ENCODE results near the gene HMGA1. TPM values are rescaled to one million over a fixed set of nuclear protein-coding genes. Genes with fewer than 3 reads are reported as not detected.

Gene HMGA1
- total and polyA plus RNA-seq, 2 of the 13 experiments (the other 11 are each of a cell fraction or from before 2014, with no cell fraction given), result 117 to 145 TPM

DNA sequence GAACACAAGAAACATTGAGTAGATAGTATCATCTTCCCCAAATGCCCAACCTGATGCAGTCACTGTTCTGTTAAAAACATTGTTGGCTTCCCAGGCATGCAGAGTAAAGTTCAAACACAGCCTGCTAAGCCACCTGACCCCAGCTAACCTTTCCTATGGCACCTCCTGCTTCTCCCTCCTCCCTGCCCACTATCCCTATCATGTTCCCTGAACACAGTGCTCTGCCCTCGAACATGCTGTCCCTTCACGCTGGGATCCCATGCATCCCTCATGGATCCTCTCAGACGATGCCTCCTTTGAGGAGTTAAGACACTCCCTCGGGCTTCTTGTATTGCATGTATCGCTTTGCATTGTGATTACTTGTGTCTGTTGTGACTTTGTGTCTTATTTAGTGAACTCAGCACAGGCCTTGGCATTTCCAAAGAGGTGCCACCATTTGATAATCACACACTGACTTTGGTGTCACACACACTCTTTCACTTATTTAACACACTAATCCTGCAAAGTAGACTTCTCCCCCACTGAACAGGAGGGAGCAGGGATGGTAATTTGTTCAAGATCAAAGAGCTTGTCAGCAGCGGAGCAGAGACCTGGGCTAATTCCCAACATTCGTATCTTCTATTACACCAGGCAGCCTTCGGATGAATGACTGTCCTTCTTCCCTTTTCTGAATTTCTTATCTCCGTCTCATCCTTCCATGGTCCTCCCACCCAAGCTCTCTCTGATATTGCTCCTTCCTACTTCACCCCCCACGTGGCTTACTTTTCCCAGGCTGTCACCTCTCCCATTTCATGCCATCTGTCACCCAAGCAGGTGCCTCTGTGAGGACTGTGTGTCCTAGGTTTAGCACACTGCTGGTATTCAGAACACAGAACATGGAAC, 40.4 kb downstream of the HMGA1 start (continued):
- TF ChIP-seq, protein P1, sequence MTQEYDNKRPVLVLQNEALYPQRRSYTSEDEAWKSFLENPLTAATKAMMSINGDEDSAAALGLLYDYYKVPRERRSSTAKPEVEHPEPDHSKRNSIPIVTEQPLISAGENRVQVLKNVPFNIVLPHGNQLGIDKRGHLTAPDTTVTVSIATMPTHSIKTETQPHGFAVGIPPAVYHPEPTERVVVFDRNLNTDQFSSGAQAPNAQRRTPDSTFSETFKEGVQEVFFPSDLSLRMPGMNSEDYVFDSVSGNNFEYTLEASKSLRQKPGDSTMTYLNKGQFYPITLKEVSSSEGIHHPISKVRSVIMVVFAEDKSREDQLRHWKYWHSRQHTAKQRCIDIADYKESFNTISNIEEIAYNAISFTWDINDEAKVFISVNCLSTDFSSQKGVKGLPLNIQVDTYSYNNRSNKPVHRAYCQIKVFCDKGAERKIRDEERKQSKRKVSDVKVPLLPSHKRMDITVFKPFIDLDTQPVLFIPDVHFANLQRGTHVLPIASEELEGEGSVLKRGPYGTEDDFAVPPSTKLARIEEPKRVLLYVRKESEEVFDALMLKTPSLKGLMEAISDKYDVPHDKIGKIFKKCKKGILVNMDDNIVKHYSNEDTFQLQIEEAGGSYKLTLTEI (CRISPR knock-in tag; conservative IDR thresholded peaks at IDR 0.05), result no peak
- no peak for TF ChIP-seq CENPT (CRISPR knock-in tag; IDR thresholded peaks at IDR 0.05; ENCODE audit: low read depth)
- no peak for TF ChIP-seq ZNF782 (CRISPR knock-in tag; IDR thresholded peaks at IDR 0.05; ENCODE audit: borderline replicate concordance)
- TF ChIP-seq ZNF33A (CRISPR knock-in tag; IDR thresholded peaks at IDR 0.05; ENCODE audit: borderline replicate concordance), result no peak
- no peak for TF ChIP-seq ZNF777 (CRISPR knock-in tag; IDR thresholded peaks at IDR 0.05)
- no peak for TF ChIP-seq NFIB (CRISPR knock-in tag; IDR thresholded peaks at IDR 0.05; ENCODE audit: borderline replicate concordance)
- TF ChIP-seq ZNF24 (IDR thresholded peaks at IDR 0.05), result no peak
- peak; percentile 68; the same call in 1 of the 2 replicates for TF ChIP-seq ZKSCAN1 (IDR thresholded peaks at IDR 0.05; ENCODE audit: low read length)
- TF ChIP-seq, protein P2, sequence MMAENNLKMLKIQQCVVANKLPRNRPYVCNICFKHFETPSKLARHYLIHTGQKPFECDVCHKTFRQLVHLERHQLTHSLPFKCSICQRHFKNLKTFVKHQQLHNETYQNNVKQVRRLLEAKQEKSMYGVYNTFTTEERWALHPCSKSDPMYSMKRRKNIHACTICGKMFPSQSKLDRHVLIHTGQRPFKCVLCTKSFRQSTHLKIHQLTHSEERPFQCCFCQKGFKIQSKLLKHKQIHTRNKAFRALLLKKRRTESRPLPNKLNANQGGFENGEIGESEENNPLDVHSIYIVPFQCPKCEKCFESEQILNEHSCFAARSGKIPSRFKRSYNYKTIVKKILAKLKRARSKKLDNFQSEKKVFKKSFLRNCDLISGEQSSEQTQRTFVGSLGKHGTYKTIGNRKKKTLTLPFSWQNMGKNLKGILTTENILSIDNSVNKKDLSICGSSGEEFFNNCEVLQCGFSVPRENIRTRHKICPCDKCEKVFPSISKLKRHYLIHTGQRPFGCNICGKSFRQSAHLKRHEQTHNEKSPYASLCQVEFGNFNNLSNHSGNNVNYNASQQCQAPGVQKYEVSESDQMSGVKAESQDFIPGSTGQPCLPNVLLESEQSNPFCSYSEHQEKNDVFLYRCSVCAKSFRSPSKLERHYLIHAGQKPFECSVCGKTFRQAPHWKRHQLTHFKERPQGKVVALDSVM (CRISPR knock-in tag; IDR thresholded peaks at IDR 0.05), result no peak
- TF ChIP-seq KDM5B (CRISPR knock-in tag; IDR thresholded peaks at IDR 0.05; ENCODE audit: borderline replicate concordance), result no peak
- no peak for TF ChIP-seq RFX1 (IDR thresholded peaks at IDR 0.05)
- TF ChIP-seq, protein P3, sequence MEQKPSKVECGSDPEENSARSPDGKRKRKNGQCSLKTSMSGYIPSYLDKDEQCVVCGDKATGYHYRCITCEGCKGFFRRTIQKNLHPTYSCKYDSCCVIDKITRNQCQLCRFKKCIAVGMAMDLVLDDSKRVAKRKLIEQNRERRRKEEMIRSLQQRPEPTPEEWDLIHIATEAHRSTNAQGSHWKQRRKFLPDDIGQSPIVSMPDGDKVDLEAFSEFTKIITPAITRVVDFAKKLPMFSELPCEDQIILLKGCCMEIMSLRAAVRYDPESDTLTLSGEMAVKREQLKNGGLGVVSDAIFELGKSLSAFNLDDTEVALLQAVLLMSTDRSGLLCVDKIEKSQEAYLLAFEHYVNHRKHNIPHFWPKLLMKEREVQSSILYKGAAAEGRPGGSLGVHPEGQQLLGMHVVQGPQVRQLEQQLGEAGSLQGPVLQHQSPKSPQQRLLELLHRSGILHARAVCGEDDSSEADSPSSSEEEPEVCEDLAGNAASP (CRISPR knock-in tag; IDR thresholded peaks at IDR 0.05; ENCODE audit: borderline replicate concordance), result peak; percentile 99
- TF ChIP-seq CEBPG (CRISPR knock-in tag; IDR thresholded peaks at IDR 0.05), result no peak
- TF ChIP-seq HOXD1 (CRISPR knock-in tag; IDR thresholded peaks at IDR 0.05), result no peak
- no peak for TF ChIP-seq ARNT2 (CRISPR knock-in tag; IDR thresholded peaks at IDR 0.05; ENCODE audit: low read depth)
- TF ChIP-seq GTF2F1 (IDR thresholded peaks at IDR 0.05; ENCODE audit: low read length), result no peak
- no peak for TF ChIP-seq ZNF441 (CRISPR knock-in tag; IDR thresholded peaks at IDR 0.05; ENCODE audit: borderline replicate concordance)
- TF ChIP-seq, protein P4, sequence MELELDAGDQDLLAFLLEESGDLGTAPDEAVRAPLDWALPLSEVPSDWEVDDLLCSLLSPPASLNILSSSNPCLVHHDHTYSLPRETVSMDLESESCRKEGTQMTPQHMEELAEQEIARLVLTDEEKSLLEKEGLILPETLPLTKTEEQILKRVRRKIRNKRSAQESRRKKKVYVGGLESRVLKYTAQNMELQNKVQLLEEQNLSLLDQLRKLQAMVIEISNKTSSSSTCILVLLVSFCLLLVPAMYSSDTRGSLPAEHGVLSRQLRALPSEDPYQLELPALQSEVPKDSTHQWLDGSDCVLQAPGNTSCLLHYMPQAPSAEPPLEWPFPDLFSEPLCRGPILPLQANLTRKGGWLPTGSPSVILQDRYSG (CRISPR knock-in tag; IDR thresholded peaks at IDR 0.05), result no peak
- peak; percentile 35; the same call in 1 of the 2 replicates for TF ChIP-seq ZNF331 (CRISPR knock-in tag; IDR thresholded peaks at IDR 0.05)
- 0 out of 2 replicates have a peak, but pooled peaks have one; percentile 47 for TF ChIP-seq KDM1A (CRISPR knock-in tag; IDR thresholded peaks at IDR 0.05)
- no peak for TF ChIP-seq CCAR2 (optimal IDR thresholded peaks at IDR 0.05; ENCODE audit: low read depth, low read length)
- TF ChIP-seq, protein P5, sequence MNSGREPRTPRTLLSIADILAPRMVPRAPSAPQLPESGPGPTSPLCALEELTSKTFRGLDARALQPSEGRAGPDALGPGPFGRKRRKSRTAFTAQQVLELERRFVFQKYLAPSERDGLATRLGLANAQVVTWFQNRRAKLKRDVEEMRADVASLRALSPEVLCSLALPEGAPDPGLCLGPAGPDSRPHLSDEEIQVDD (CRISPR knock-in tag; IDR thresholded peaks at IDR 0.05; ENCODE audit: borderline replicate concordance), result no peak
- no peak for TF ChIP-seq SMARCC2 (IDR thresholded peaks at IDR 0.05)
- no peak for TF ChIP-seq ZNF841 (CRISPR knock-in tag; IDR thresholded peaks at IDR 0.05; ENCODE audit: borderline replicate concordance)
- TF ChIP-seq ZNF253 (CRISPR knock-in tag; IDR thresholded peaks at IDR 0.05; ENCODE audit: borderline replicate concordance), result 0 out of 2 replicates have a peak, but pooled peaks have one; percentile 25

All from HepG2 (cell line).